GM18519 (cell line): ENCODE data around the gene ABCC3.

Source experiments
- ATAC-seq: cut with Tn5 transposase; IDR thresholded peaks from one replicate; pipeline ENCODE4 v1.9.1; 2021; ENCODE audit warnings: mild to moderate bottlenecking, moderate library complexity; ENCODE audit not compliant: unreplicated experiment, low FRiP score

Gene ABCC3, protein sequence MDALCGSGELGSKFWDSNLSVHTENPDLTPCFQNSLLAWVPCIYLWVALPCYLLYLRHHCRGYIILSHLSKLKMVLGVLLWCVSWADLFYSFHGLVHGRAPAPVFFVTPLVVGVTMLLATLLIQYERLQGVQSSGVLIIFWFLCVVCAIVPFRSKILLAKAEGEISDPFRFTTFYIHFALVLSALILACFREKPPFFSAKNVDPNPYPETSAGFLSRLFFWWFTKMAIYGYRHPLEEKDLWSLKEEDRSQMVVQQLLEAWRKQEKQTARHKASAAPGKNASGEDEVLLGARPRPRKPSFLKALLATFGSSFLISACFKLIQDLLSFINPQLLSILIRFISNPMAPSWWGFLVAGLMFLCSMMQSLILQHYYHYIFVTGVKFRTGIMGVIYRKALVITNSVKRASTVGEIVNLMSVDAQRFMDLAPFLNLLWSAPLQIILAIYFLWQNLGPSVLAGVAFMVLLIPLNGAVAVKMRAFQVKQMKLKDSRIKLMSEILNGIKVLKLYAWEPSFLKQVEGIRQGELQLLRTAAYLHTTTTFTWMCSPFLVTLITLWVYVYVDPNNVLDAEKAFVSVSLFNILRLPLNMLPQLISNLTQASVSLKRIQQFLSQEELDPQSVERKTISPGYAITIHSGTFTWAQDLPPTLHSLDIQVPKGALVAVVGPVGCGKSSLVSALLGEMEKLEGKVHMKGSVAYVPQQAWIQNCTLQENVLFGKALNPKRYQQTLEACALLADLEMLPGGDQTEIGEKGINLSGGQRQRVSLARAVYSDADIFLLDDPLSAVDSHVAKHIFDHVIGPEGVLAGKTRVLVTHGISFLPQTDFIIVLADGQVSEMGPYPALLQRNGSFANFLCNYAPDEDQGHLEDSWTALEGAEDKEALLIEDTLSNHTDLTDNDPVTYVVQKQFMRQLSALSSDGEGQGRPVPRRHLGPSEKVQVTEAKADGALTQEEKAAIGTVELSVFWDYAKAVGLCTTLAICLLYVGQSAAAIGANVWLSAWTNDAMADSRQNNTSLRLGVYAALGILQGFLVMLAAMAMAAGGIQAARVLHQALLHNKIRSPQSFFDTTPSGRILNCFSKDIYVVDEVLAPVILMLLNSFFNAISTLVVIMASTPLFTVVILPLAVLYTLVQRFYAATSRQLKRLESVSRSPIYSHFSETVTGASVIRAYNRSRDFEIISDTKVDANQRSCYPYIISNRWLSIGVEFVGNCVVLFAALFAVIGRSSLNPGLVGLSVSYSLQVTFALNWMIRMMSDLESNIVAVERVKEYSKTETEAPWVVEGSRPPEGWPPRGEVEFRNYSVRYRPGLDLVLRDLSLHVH (N-terminal part only)

GRCh38 chr17:50634224-50634914 is at the start of gene ABCC3:
Gene ABCC3, plus strand, starts transcription at chr17:50634881. Its CDS starts 56 bp downstream, at chr17:50634937.
- ATAC-seq = no peak

GRCh38 chr17:50585346-50585745 is 49.3 kb upstream of the ABCC3 start:
- ATAC-seq = no peak

DNA sequence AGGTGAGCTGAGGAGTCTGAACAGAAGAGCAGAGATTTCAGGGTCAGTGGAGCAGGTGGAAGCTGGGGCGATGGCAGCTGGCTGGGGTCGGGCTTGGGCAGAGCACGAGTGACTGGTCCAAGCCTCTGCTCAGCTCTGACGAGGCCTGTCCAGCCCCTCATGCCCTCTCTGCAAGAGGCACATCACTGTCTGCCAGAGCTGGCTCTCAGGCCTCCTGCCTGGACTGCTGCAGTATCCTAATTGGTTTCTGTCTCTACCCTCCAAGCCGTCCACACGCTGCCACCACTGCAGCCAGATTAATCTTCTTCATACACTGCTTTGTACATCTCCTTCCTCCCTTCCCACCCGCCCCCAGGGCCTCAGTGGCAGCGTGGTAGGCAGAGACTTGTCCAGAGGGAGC is 48.8 kb upstream of the ABCC3 start:
- no peak for ATAC-seq

DNA sequence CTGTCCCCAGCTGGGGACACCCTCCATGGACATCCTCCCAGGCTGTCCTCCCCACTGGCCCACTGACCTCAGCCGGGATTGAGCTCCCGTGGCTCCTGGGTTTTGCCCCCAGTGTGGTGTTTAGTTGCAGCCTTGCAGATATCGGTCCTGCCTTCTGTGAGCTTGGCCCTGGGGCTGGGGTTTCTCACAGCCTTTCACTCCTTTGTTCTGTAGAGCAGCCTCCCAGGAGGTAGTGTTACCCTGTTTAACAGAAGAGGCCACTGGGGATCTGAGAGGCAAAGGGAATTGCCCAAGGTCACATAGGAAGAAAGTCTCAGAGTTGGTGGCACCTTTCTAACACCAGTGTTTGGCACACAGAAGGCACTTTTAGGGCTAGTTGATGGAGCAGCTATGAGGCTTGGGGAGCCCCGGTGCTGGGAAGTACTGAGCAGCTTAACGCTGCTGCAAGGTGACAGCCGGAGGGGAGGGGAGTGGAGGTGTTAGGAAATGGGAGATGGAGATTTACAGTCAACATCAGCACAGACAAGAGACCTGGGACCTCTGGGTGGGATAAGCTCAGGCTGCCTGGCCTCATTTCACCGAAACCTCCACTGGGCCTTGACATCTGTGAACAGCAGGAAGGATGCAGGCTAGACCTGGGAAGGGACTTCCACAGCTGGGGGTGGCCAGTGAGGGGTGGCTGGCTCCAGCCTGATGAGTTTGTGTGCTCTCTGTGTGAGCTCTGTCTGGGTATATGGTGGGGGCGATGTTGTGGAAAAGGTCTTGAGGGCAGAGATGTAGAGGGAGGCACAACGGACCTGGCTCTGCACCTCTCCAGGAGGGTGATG is 48.0 kb upstream of the ABCC3 start:
- no peak for ATAC-seq

- no peak for ATAC-seq
Observed at GRCh38 chr17:50587571-50587970, 47.1 kb upstream of the ABCC3 start.

- ATAC-seq = no peak
Observed at GRCh38 chr17:50588391-50589049, 46.2 kb upstream of the ABCC3 start.

GRCh38 chr17:50589095-50589705 is 45.5 kb upstream of the ABCC3 start:
- ATAC-seq = no peak

GRCh38 chr17:50590946-50591737 is 43.5 kb upstream of the ABCC3 start:
- ATAC-seq = no peak

DNA sequence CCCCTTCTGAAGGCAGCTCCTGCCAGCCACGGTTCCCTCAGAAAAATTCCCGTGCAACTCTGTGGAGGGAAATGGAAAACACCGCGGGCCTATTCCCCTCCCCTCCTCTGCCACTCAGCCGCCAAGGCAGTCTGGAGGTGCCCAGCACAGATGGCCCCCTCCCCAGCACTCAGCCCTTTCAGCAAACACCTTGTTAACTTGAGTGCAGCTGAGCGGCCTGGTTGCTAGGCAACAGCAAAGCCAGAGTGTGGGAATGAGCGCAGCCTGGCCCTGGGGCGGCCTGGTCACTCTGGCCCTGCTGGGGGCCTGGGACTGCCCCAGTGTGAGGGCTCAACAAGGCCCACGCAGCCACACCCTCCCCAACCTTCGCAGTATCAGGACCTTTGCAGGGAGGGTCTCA is 41.4 kb upstream of the ABCC3 start:
- ATAC-seq = no peak

GRCh38 chr17:50594128-50594823 is 40.4 kb upstream of the ABCC3 start:
- ATAC-seq = no peak

GRCh38 chr17:50594892-50595291 is 39.8 kb upstream of the ABCC3 start:
- ATAC-seq = no peak

DNA sequence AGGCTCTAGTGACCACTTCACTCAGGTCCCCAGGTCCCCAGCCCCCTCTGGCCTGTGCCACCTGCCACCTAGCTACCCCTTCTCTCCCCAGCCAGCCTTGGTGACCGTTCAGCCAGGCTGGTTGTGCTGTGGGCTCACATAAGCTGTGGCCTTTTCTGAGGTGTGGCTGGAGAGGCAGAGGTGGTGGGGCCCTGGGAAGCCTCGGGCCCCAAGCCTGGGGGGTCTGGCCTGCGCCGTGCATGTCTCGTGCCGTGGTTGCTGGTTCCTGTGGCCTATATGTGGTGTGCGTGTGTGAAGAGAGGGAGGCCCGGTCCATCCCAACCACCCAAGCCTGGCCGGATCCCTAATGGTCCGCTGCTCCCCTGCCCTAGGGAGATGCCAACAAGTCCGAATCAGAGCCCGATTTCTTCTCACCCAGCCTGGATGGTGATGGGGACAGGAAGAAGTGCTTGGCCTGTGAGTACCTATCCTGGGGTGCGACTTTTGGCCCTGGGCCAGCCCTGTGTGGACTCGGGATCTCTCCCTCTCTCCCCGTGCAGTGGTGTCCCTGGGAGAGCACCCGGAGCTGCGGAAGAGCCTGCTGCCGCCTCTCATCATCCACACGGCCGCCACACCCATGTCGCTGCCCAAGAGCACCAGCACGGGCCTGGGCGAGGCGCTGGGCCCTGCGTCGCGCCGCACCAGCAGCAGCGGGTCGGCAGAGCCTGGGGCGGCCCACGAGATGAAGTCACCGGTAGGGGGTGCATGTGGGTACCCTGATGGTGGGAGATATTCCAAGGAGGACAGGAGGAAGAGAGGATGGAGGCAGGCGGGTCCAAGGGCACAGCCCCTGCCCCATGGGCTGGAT is 38.3 kb upstream of the ABCC3 start:
- no peak for ATAC-seq

DNA sequence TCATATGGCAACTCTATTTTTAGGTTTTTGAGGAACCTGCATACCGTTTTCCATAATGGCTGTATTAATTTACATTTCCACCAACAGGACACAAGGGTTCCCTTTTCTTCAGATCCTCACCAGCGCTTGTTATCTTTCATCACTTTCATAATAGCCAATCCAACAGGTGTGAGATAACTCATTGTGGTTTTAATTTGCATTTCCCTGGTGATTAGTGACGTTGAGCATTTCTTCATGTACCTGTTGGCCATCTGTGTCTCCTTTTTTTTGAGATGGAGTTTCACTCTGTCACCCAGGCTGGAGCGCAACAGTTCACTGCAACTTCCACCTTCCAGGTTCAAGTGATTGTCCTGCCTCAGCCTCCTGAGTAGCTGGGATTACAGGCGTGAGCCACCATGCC is 36.2 kb upstream of the ABCC3 start:
- no peak for ATAC-seq

- ATAC-seq = no peak
Observed at GRCh38 chr17:50599606-50600005, 35.1 kb upstream of the ABCC3 start.

DNA sequence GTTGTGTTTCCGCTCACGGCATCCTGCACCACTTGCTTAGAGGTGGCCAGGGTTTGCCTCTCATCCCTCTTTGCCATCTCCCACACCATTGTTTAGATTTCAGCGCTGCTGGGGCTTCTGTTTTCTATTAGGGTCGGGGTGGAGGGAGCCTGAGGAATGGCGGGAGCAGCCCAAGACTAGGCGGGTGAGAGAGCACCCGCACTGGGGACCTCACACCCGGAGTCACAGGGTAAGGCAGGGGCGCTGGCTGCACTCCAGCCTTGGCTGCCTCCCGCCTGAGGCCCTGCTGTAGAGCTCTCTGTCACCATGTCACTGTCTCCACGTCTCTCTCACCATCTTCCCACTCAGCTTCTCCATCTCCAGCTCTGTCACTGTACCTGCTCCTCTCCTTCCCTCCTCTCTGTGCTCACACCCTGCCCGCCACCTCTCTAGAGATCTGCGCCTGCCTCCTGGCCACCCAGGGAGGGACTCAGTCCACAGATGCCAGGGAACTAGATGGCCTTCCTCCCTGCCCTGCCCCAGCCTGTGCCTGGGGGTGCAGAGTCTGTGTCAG is 32.8 kb upstream of the ABCC3 start:
- no peak for ATAC-seq

- no peak for ATAC-seq
Observed at GRCh38 chr17:50602836-50603235, 31.8 kb upstream of the ABCC3 start.
